Osteoblast (primary cell): ENCODE results near the gene CNOT9. TPM values are rescaled to one million over a fixed set of nuclear protein-coding genes. Genes with fewer than 3 reads are reported as not detected.

ENCODE experiments used
- DNase-seq: peaks from one replicate; pipeline ENCODE4 v3.0.0; 2011; ENCODE audit warnings: low spot score, mixed read lengths; ENCODE audit not compliant: insufficient read length; ENCODE audit errors: missing footprints
- H2AFZ ChIP-seq: 2 replicates; pipeline ENCODE4 v1.6.0; 2011; ENCODE audit warnings: mild to moderate bottlenecking, low read length
- H3K27ac ChIP-seq: 2 replicates; pipeline ENCODE4 v1.5.1; 2011; ENCODE audit warnings: mild to moderate bottlenecking, low read depth, low read length, moderate library complexity
- H3K27me3 ChIP-seq: 2 replicates; pipeline ENCODE4 v1.6.0; 2012; ENCODE audit warnings: mild to moderate bottlenecking, control low read depth, inconsistent platforms, low read length, moderate library complexity; ENCODE audit not compliant: insufficient read depth
- H3K36me3 ChIP-seq: 2 replicates; pipeline ENCODE4 v1.5.1; 2011; ENCODE audit warnings: mild to moderate bottlenecking, low read length, control low read depth, moderate library complexity; ENCODE audit not compliant: insufficient read depth
- H3K4me1 ChIP-seq: 2 replicates; pipeline ENCODE4 v1.5.1; 2011; ENCODE audit warnings: mild to moderate bottlenecking, low read length, control low read depth, moderate library complexity; ENCODE audit not compliant: insufficient read depth
- H3K4me2 ChIP-seq: 2 replicates; pipeline ENCODE4 v1.6.0; 2011; ENCODE audit warnings: mild to moderate bottlenecking, low read length; ENCODE audit not compliant: insufficient read depth
- H3K4me3 ChIP-seq: fragments of 200-600 bp; sonication (generic); 3 replicates; pipeline ENCODE4 v1.5.1; 2012; ENCODE audit warnings: mild to moderate bottlenecking, low read length, inconsistent platforms; ENCODE audit not compliant: insufficient read depth
- H3K79me2 ChIP-seq: 2 replicates; pipeline ENCODE4 v1.6.0; 2012; ENCODE audit warnings: mild to moderate bottlenecking, low read length, control low read depth, inconsistent platforms; ENCODE audit not compliant: insufficient read depth
- H3K9me3 ChIP-seq: 2 replicates; pipeline ENCODE4 v1.5.1; 2011; ENCODE audit warnings: low read depth, low read length, control low read depth
- H4K20me1 ChIP-seq: 2 replicates; pipeline ENCODE4 v1.6.0; 2012; ENCODE audit warnings: mild to moderate bottlenecking, low read length, control low read depth; ENCODE audit not compliant: insufficient read depth
- CTCF ChIP-seq: IDR thresholded peaks from 2 replicates; pipeline ENCODE4 v1.5.1; 2011; ENCODE audit warnings: mild to moderate bottlenecking, low read depth, low read length, moderate library complexity; ENCODE audit errors: extremely low read depth
- total RNA-seq: library from RNA; depleted of rRNA; stranded (reverse); fragments of >200 nt; gene quantifications from 2 replicates; pipeline ENCODE4 v1.2.3, GENCODE V29; 2012

The CNOT9 gene
- total RNA-seq, 1 donor = 50.3 TPM

GRCh38 chr2:218529990-218530389, 38.6 kb upstream of the CNOT9 start:
- Histone ChIP-seq H3K27ac (no peak overlapping the region), H3K4me3 (no peak overlapping the region), H3K36me3 (peaks cover 38% of the 10 kb centered on the region), H3K4me1 (no peaks in the 10 kb centered on the region), H3K9me3 (no peaks in the 10 kb centered on the region), H3K27me3 (no peaks in the 10 kb centered on the region), H4K20me1 (no peaks in the 10 kb centered on the region), H2AFZ (no peak overlapping the region), H3K4me2 (no peak overlapping the region), H3K79me2 (no peaks in the 10 kb centered on the region)
- DNase-seq = no peak
- no peak for TF ChIP-seq CTCF

GRCh38 chr2:218536804-218537494, 31.7 kb upstream of the CNOT9 start:
- Histone ChIP-seq H2AFZ (no peak overlapping the region), H3K4me1 (no peaks in the 10 kb centered on the region)

GRCh38 chr2:218540015-218540414, 28.6 kb upstream of the CNOT9 start:
- Histone ChIP-seq H3K4me2 (no peak overlapping the region), H3K79me2 (no peaks in the 10 kb centered on the region), H4K20me1 (no peaks in the 10 kb centered on the region), H3K27me3 (no peaks in the 10 kb centered on the region), H2AFZ (no peak overlapping the region), H3K4me3 (no peak overlapping the region), H3K27ac (no peak overlapping the region), H3K9me3 (no peaks in the 10 kb centered on the region), H3K36me3 (peaks cover 22% of the 10 kb centered on the region), H3K4me1 (no peaks in the 10 kb centered on the region)
- no peak for TF ChIP-seq CTCF
- DNase-seq = no peak

More at GRCh38 chr2:218536804-218537494, 31.7 kb upstream of the CNOT9 start:
- Histone ChIP-seq H3K4me3 (no peak overlapping the region), H3K9me3 (no peaks in the 10 kb centered on the region), H3K36me3 (peaks cover 17% of the 10 kb centered on the region), H4K20me1 (no peaks in the 10 kb centered on the region), H3K27ac (no peak overlapping the region), H3K27me3 (no peaks in the 10 kb centered on the region), H3K4me2 (no peak overlapping the region), H3K79me2 (no peaks in the 10 kb centered on the region)
- no peak for TF ChIP-seq CTCF
- DNase-seq = no peak

GRCh38 chr2:218546012-218546411, 22.6 kb upstream of the CNOT9 start:
- Histone ChIP-seq H4K20me1 (no peaks in the 10 kb centered on the region), H3K36me3 (peaks cover 43% of the 10 kb centered on the region), H3K4me1 (no peaks in the 10 kb centered on the region), H3K4me2 (no peak overlapping the region), H3K9me3 (no peaks in the 10 kb centered on the region), H2AFZ (no peak overlapping the region), H3K27ac (no peak overlapping the region), H3K4me3 (no peak overlapping the region), H3K27me3 (no peaks in the 10 kb centered on the region), H3K79me2 (no peaks in the 10 kb centered on the region)
- no peak for DNase-seq
- TF ChIP-seq CTCF = no peak
